Fibroblast of villous mesenchyme (primary cell): Measurements from ENCODE around the gene ATP11A. TPM values are rescaled to one million over a fixed set of nuclear protein-coding genes. Genes with fewer than 3 reads are reported as not detected.

Experiments
- DNase-seq: peaks from one replicate; pipeline ENCODE4 v3.0.0-alpha.2; 2010; ENCODE audit warnings: low read depth
- H3K4me3 ChIP-seq: 2 replicates; pipeline ENCODE4 v1.5.1; 2011; ENCODE audit warnings: low read depth, mild to moderate bottlenecking, low read length
- total RNA-seq: library from RNA; depleted of rRNA; stranded (reverse); fragments of >200 nt; gene quantifications from 2 replicates; pipeline ENCODE4 v1.2.3, GENCODE V29; 2012
- TF ChIP-seq, protein P1 (sequence below): IDR thresholded peaks from 2 replicates; pipeline ENCODE4 v1.5.1; 2012; ENCODE audit warnings: low read depth, mild to moderate bottlenecking, low read length; ENCODE audit not compliant: insufficient read depth

Gene ATP11A
- total RNA-seq, 1 donor = 6.9 TPM

GRCh38 chr13:112655913-112656312 is 33.9 kb upstream of the ATP11A start:
- TF ChIP-seq, protein P1, sequence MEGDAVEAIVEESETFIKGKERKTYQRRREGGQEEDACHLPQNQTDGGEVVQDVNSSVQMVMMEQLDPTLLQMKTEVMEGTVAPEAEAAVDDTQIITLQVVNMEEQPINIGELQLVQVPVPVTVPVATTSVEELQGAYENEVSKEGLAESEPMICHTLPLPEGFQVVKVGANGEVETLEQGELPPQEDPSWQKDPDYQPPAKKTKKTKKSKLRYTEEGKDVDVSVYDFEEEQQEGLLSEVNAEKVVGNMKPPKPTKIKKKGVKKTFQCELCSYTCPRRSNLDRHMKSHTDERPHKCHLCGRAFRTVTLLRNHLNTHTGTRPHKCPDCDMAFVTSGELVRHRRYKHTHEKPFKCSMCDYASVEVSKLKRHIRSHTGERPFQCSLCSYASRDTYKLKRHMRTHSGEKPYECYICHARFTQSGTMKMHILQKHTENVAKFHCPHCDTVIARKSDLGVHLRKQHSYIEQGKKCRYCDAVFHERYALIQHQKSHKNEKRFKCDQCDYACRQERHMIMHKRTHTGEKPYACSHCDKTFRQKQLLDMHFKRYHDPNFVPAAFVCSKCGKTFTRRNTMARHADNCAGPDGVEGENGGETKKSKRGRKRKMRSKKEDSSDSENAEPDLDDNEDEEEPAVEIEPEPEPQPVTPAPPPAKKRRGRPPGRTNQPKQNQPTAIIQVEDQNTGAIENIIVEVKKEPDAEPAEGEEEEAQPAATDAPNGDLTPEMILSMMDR = no peak
- no peak overlapping the region for H3K4me3 ChIP-seq
- no peak for DNase-seq

- no peak overlapping the region for H3K4me3 ChIP-seq
- TF ChIP-seq, protein P1 = no peak
- peak; percentile 78 for DNase-seq
Measured at GRCh38 chr13:112657850-112658445, 31.9 kb upstream of the ATP11A start.

DNA sequence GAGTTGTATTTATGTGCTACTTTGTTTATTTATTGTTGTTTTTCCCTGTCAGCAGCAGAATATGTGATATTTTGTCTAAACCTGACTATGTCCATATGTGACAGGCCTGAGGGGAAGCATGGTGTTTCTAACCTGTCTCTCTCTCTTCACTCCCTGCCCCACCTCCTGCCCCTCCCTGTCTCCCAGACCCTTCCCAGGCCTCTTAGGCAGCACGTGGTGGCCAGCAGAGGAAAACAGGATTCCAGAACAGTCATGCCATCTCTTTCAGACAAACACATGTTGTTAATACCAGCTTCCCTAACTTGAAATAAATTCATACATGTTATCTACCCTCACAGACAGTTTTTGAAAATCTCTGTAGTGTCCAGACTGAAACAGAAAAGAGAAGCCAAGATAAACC is 31.0 kb upstream of the ATP11A start:
- peak; percentile 40 for DNase-seq
- H3K4me3 ChIP-seq = no peak overlapping the region
- TF ChIP-seq, protein P1 = no peak

- DNase-seq = no peak
- no peak overlapping the region for H3K4me3 ChIP-seq
Measured at GRCh38 chr13:112661291-112661690, 28.5 kb upstream of the ATP11A start.

DNA sequence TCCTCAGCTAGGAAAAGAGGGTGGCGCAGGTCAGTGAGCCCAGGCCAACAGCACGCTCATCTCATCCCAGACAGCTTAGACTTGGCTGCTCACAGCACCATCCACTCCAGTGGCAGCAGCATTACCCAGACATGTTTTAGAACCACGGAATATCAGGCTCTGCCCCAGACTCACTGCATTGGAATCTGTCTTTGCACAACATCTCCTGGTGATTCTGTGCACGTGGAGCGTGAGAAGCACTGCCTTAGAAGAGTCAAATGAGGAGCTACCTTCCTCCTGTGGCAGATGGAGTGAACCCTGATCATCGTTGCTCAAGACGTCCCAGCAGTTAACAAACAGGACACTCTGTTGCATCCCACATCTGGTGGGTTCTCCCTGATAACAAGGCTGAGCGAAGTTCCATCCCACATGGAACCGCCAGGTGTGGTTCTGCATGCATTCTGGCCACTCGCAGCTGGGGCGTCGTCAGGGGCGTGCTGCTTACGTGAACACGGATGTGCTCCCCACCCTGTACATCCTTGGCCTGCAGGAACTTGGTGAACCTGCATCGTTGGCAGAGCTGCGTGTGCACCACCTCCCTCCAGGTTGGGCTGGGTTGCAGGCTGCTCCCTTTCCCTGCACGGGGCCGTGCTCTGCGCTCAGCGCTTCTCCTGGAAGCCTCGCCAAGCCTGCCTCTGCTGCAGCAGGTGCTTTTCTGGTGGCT is 25.2 kb upstream of the ATP11A start:
- DNase-seq = peak; percentile 26
- TF ChIP-seq, protein P1 = no peak
- H3K4me3 ChIP-seq = no peak overlapping the region

More at GRCh38 chr13:112661291-112661690, 28.5 kb upstream of the ATP11A start:
- TF ChIP-seq, protein P1 = no peak

DNA sequence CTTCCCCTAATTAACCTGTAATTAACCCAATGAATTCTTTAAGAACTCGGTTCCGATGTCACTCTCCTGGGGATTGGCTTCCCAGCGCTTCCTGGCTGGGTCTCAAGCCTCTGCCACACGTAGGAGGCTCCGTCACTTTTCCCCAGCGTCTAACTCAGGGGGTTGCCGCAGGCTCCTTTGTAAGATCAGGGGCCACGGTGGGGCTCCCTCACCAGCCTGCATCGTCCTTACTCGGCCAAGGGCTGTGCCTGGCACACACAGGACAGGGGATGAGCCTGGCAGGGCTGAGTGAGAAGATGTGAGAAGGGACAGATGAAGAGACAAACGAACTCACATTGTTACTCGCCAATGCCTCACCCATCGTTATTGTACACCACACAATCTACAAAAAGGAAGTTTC is 20.9 kb upstream of the ATP11A start:
- no peak overlapping the region for H3K4me3 ChIP-seq
- no peak for DNase-seq
- TF ChIP-seq, protein P1 = no peak
